Measurements from ENCODE around the gene SSPN. TPM values are rescaled to one million over a fixed set of nuclear protein-coding genes. Genes with fewer than 3 reads are reported as not detected.

SSPN gene
- total and polyA plus RNA-seq, 8 donors = 0.61 to 11.9 (median 4.4) TPM

DNA sequence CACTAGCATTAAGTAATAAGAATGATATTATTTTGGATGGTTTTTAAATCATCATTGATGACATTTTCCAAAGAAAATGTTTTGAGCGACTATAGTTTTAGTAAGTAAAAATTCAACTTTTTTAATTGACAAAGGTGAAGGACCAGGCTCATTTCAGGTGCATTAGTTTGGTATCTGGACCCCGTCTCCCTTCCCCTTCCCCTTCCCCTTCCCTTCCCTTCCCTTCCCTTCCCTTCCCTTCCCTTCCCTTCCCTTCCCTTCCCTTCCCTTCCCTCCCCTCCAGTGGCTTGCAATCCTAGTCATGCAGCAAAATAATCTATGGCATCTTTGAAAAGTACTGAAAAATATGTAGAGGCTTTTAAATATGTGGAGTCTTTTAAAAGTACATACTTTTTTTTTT lies 13.0 kb upstream of the SSPN start:
- 77% methylated on average over 2 of the region's 2 CpGs for WGBS, 2 donors
- H3K27me3 ChIP-seq = no peaks in the 10 kb centered on the region
- H3K4me3 ChIP-seq = no peak overlapping the region
- no peak for ATAC-seq
- no peak overlapping the region for H3K27ac ChIP-seq
- no peaks in the 10 kb centered on the region for H3K4me1 ChIP-seq
- intact Hi-C loops (cut with DNase I) = no loop called here
- FAIRE-seq = no peak
- TF ChIP-seq, protein P1, sequence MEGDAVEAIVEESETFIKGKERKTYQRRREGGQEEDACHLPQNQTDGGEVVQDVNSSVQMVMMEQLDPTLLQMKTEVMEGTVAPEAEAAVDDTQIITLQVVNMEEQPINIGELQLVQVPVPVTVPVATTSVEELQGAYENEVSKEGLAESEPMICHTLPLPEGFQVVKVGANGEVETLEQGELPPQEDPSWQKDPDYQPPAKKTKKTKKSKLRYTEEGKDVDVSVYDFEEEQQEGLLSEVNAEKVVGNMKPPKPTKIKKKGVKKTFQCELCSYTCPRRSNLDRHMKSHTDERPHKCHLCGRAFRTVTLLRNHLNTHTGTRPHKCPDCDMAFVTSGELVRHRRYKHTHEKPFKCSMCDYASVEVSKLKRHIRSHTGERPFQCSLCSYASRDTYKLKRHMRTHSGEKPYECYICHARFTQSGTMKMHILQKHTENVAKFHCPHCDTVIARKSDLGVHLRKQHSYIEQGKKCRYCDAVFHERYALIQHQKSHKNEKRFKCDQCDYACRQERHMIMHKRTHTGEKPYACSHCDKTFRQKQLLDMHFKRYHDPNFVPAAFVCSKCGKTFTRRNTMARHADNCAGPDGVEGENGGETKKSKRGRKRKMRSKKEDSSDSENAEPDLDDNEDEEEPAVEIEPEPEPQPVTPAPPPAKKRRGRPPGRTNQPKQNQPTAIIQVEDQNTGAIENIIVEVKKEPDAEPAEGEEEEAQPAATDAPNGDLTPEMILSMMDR (IDR thresholded peaks at IDR 0.05) = no peak
- no peaks in the 10 kb centered on the region for H3K36me3 ChIP-seq
- H3K9me3 ChIP-seq = no peaks in the 10 kb centered on the region
- DNase-seq = no peak

DNA sequence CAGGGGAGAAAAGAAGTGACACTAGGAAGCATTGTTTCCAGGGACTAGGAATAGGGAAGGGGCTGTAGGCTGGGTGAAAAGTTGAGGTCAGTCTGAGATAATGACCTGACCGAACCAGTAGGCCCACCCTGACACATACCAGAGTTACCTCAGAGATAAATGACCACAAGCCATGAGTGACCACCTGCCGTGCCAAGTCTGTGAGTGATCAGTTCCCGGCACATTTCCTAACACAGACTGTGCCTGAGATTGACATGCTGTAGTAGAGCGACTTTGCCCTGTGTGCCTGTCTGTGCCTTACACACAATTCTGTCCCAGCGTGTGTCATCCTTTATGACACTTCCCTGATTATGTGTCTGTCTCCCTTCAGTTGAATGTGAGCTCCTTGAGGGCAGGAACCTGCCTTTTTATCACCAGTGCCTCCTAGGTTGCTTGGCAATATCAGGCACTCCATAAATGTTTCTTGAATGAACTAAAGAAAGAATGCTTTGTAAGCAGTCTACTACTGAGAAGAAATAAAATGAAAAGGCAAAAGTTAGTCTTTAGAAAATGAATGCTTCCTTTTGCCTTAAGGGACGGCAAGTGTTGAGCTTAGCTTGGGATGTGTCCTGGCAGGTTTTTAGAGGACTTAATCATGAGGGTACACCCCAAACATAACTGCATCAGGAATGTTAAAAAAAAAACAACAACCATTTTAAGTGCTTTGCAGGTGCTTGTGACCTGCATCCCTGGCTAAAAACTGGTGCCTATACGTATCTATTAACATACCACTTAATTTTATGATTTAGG lies 9.6 kb upstream of the SSPN start:
- peak in 2 of 6 donors; percentile 14 to 52 for DNase-seq
- ATAC-seq = peak in 3 of 4 donors; percentile 74 to 84 (median 75)
- H3K4me1 ChIP-seq = no peaks in the 10 kb centered on the region
- intact Hi-C loops (cut with DNase I) = no loop called here
- H3K9me3 ChIP-seq = no peaks in the 10 kb centered on the region
- TF ChIP-seq, protein P1 (IDR thresholded peaks at IDR 0.05) = no peak
- H3K27me3 ChIP-seq = no peaks in the 10 kb centered on the region
- FAIRE-seq = no peak
- peak overlapping the region in 3 of 4 donors; percentile 18 to 59 (median 57) for H3K27ac ChIP-seq
- no peak overlapping the region for H3K4me3 ChIP-seq
- 50 to 56% methylated on average over 7 of the region's 7 CpGs for WGBS, 2 donors
- no peaks in the 10 kb centered on the region for H3K36me3 ChIP-seq

DNA sequence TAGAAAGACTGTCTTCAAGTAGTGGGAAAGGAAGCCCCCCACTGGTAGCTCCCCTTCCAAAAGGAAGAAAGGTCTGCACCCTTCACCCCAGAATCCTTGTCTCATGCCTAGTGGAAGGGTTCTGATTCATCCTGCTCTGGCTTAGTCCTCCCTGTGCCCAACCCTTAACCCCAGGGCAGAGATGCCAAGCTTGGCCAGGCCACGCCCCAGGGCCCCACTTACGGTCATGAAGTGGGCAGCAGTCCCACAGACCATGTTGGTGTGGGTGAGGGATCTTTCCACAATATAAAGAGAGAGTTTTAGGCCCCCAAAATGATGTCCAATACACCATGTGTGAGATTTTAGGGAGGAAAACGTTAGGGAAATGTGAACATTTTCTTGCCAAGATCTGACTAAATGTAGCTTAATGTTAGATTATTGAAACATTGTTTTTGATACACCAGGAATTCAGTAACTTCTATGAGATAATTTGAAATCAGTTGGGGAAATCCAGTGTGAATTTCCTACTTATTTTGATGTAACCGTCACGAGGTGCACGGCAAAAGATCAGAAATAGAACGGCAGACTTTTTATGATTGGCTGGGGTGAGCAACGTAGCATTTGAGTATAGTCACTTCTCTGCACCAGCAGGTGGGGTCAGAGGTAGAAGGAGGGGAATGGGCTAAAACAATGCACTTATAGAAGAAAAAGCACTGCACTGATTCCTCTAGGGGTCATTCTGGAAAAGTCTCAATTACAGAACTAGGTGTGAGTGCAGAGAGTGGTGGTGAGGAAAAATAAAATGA lies 8.2 kb upstream of the SSPN start:
- FAIRE-seq = no peak
- DNase-seq = no peak
- Histone ChIP-seq H3K36me3 (no peaks in the 10 kb centered on the region), H3K27ac (no peak overlapping the region), H3K4me1 (no peaks in the 10 kb centered on the region), H3K27me3 (no peaks in the 10 kb centered on the region), H3K4me3 (no peak overlapping the region), H3K9me3 (no peaks in the 10 kb centered on the region)
- 45 to 59% methylated on average over 8 of the region's 8 CpGs for WGBS, 2 donors
- TF ChIP-seq, protein P1 (IDR thresholded peaks at IDR 0.05) = no peak
- intact Hi-C loops (cut with DNase I) = no loop called here
- peak in 2 of 4 donors; percentile 51 to 69 for ATAC-seq

DNA sequence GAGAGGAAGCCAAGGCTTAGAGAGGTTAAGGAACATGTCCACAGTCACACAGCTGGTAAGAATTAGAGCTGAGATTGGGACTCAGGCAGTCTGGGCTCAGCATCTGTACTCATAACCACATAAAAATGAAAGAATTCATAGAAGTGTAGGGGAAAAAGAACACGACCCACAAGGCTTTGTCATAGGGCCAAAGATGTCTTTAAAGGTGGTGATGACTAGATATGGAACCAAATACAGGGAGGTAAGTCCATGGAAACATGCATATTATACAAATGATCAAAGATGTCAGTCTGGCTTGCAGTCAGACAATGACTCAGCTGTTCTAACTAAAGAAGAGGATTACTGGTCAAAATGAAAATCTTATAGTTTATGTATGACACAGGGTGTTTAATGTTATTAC lies 7.2 kb upstream of the SSPN start:
- no peaks in the 10 kb centered on the region for H3K4me1 ChIP-seq
- no peaks in the 10 kb centered on the region for H3K9me3 ChIP-seq
- TF ChIP-seq, protein P1 (IDR thresholded peaks at IDR 0.05) = no peak
- H3K27me3 ChIP-seq = no peaks in the 10 kb centered on the region
- DNase-seq = no peak
- intact Hi-C loops (cut with DNase I) = no loop called here
- WGBS, 2 donors = 18 to 38% methylated on average over 1 of the region's 1 CpG
- no peak overlapping the region for H3K27ac ChIP-seq
- FAIRE-seq = peak; percentile 47
- no peak for ATAC-seq
- no peak overlapping the region for H3K4me3 ChIP-seq
- no peaks in the 10 kb centered on the region for H3K36me3 ChIP-seq
